IPS-18c (cell line): Measurements from ENCODE around the gene PRKN.

Experiments
- H3K4me3 ChIP-seq: 2 replicates; pipeline ENCODE4 v1.7.0; 2013; ENCODE audit warnings: low read depth, mild to moderate bottlenecking, low read length, moderate library complexity; ENCODE audit not compliant: insufficient read depth
- H3K9me3 ChIP-seq: one replicate; pipeline ENCODE4 v1.6.1; 2013; ENCODE audit warnings: mild to moderate bottlenecking, low read length, moderate library complexity; ENCODE audit not compliant: control insufficient read depth, insufficient read depth

PRKN gene

GRCh38 chr6:162294029-162294428 lies 433.5 kb downstream of the PRKN start:
- Histone ChIP-seq H3K4me3 (no peak overlapping the region), H3K9me3 (no peaks in the 10 kb centered on the region)

DNA sequence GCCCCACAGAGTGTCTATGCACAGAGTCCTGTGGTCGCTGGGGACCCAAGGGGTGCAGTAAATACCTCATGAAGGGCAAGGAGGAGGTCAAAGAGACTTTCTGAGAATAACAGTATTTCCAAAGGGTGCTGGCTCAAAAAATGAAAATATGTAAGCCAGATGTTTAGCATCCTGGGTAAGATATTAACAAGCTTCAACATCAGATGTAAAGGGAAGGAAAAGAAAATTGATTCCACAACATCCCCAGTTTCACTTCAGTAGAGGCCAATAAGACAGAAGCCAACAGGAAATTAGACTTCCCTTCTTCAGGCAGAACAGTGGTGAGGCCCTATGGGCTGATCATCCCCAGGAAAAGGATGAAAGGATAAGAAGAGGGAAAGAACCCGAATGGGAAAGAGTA lies 434.7 kb downstream of the PRKN start:
- H3K9me3 ChIP-seq: no peaks in the 10 kb centered on the region
- no peak overlapping the region for H3K4me3 ChIP-seq

GRCh38 chr6:162290846-162291465 lies 436.6 kb downstream of the PRKN start:
- no peaks in the 10 kb centered on the region for H3K9me3 ChIP-seq
- no peak overlapping the region for H3K4me3 ChIP-seq

GRCh38 chr6:162289972-162290371 lies 437.6 kb downstream of the PRKN start:
- Histone ChIP-seq H3K4me3 (no peak overlapping the region), H3K9me3 (no peaks in the 10 kb centered on the region)

- Histone ChIP-seq H3K9me3 (no peaks in the 10 kb centered on the region), H3K4me3 (no peak overlapping the region)
Observed at GRCh38 chr6:162273986-162274385, 453.6 kb downstream of the PRKN start.

DNA sequence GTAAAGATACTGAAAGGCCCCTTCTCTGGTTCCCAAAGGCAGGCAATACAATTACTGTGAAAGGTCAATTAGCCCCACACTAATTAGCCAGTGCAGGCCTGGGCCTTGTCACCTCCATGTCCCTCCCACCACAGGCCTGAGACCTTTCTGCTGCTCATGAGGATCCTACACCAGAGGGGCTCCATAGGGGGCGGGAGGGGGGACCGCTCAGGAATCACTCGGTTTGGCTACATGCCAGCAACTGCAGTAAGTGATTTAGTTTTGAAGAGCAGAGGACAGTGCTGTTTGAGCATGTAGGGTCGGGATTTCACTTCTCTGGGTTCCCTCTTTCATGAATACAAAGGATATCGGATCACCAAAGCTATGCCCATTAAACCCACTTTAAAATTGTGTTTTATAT lies 455.6 kb downstream of the PRKN start:
- no peaks in the 10 kb centered on the region for H3K9me3 ChIP-seq
- H3K4me3 ChIP-seq: no peak overlapping the region

DNA sequence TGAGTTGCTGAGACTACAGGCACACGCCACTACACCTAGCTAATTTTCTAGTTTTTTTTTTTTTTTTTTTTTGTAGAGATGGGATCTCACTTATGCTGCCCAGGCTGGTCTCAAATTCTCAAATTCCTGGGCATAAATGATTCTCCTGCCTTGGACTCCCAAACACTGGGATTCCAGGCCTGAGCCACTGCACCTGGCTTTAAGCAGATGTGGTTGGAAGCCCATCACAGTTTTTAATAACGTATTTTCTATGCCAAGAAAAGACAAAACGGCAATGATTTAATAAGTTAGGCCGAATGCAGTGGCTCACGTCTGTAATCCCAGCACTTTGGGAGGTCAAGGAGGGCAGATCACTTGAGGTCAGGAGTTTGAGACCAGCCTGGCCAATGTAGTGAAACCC lies 456.6 kb downstream of the PRKN start:
- H3K4me3 ChIP-seq: no peak overlapping the region
- no peaks in the 10 kb centered on the region for H3K9me3 ChIP-seq

DNA sequence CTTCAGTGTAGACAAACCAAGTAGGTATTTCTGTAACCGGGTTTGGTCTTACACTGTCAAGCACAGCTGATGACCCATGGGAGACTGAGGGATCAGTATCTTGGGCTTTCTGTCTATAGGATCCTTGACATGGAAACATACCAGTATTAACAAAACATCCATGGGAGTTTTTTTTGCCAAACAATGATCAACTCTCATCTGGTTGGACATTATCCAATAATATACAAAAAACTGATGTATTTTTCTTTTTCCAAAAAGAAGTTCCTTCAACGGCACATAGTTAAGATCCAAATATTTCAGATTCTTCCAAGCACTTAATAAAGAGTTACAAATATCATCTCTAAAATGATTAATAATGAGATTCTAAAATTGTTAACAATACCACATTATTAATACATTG lies 459.9 kb downstream of the PRKN start:
- Histone ChIP-seq H3K9me3 (no peaks in the 10 kb centered on the region), H3K4me3 (no peak overlapping the region)

DNA sequence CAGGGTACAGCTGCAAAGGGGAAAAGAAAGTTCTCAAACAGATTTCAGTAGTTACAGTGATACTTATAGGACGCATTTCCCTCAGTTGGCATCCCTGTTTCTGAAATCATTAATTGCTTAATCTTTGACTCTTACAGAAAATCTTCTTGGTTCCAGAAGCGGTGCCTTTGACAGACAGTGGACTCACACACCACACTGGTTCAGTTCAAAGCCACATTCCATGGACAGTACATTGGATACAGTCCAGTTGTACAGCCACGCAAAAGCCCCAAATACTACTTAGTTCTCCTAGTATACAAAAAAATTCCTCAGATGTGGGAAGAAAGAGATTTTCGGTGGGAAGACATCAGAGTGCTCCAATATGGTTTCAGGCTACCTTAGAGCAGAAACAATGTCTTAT lies 460.4 kb downstream of the PRKN start:
- H3K9me3 ChIP-seq: no peaks in the 10 kb centered on the region
- H3K4me3 ChIP-seq: no peak overlapping the region

DNA sequence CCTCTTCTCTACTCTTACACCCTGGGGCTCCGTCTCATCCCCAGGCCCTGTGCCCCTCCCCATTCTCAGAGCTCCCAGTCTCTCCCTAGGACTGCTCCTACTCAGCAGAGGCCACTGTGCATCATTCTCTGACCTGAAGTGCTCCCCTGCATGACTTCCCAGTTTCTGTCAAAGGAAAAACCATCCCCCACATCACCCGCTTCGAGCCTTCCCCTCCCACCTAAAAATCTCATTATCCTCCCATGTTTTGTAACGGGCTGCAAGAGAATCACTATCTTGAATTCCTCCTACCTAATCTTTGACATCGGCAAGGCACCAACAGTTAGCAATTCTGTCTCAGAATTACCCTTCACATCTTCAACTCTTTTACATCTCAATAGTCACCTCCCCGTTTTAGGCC lies 463.0 kb downstream of the PRKN start:
- H3K4me3 ChIP-seq: no peak overlapping the region
- H3K9me3 ChIP-seq: no peaks in the 10 kb centered on the region

DNA sequence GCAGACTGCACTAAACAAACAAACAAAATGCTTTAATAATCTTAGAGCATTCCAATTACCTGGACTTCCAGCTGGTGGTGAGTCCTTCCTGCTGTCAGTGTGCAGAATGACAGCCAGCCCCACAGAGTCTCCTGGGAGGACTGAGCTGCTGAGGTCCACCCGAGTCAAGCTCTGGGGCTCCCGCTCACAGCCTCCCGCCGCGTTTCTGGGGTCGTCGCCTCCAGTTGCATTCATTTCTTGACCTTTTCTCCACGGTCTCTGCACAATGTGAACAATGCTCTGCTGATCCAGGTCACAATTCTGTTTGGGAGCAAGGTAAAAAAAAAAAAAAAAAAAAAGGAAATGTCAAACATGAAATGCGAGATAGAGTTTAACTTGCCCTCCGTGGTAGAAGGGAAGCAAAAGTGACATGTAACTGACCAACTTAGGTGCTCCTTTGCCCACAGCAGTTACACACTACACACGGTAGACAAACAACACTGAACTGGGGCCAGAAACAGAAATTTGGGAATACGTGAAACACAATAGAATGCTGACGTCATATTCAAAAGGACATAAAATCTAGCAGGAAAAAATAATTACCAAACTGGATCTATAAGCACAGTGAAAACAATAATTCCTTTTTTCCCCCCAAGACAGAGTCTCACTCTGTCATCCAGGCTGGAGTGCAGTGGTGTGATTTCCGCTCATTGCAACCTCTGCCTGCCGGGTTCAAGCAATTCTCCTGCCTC lies 464.9 kb downstream of the PRKN start:
- H3K4me3 ChIP-seq: no peak overlapping the region

DNA sequence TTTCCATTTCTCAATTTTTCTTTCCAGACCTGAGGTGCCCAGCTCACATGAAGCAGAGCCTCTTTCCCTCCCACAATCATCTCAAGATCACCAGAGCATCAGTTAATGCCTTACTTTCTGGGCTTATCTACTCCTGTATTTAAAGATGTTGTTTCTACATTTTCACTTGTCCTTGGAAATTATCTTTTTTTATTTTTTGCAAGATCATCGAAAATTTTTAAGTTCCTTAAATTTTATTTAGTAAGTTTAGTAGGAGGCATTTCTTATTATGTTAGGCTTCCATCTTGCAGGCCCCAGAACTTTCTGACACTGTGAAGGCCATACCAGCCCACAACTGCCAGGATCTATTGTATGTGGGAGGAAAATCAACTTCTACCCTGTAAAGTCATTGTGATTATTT lies 466.0 kb downstream of the PRKN start:
- Histone ChIP-seq H3K9me3 (no peaks in the 10 kb centered on the region), H3K4me3 (no peak overlapping the region)

More for the DNA sequence above, 464.9 kb downstream of the PRKN start:
- no peaks in the 10 kb centered on the region for H3K9me3 ChIP-seq

GRCh38 chr6:162260027-162260426 lies 467.5 kb downstream of the PRKN start:
- H3K4me3 ChIP-seq: no peak overlapping the region
- no peaks in the 10 kb centered on the region for H3K9me3 ChIP-seq

DNA sequence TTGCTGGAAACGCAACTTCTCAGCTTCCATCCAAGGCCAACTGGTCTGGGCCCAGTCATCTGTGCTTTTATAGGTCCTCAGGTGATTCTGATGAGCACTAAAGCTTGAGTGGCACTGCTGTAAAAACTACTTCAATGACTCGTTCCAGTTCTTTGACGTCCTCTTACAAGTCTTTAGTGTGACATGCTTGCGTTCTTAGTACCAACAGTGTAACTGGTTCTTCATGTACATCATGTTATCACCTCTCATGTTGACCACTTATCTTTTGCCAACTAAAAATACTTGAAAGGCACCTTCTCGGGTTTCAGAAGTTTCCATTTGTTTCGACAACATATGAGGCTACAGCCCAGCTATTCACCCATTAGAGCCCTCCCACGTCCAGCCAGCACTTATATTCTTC lies 468.9 kb downstream of the PRKN start:
- Histone ChIP-seq H3K9me3 (no peaks in the 10 kb centered on the region), H3K4me3 (no peak overlapping the region)

- H3K4me3 ChIP-seq: no peak overlapping the region
- H3K9me3 ChIP-seq: no peaks in the 10 kb centered on the region
Observed at GRCh38 chr6:162256361-162256760, 471.2 kb downstream of the PRKN start.

GRCh38 chr6:162251257-162251656 lies 476.3 kb downstream of the PRKN start:
- no peaks in the 10 kb centered on the region for H3K9me3 ChIP-seq
- no peak overlapping the region for H3K4me3 ChIP-seq

- Histone ChIP-seq H3K4me3 (no peak overlapping the region), H3K9me3 (no peaks in the 10 kb centered on the region)
Observed at GRCh38 chr6:162249907-162250642, 477.5 kb downstream of the PRKN start.

- Histone ChIP-seq H3K9me3 (no peaks in the 10 kb centered on the region), H3K4me3 (no peak overlapping the region)
Observed at GRCh38 chr6:162245830-162246420, 481.6 kb downstream of the PRKN start.
